Calu3 (cell line): ENCODE measurements around the gene OR10A4. TPM values are rescaled to one million over a fixed set of nuclear protein-coding genes. Genes with fewer than 3 reads are reported as not detected.

Experiments
- BruUV-seq: library from RNA; stranded (reverse); fragments of 400-500 nt; replicated peaks from 2 replicates; lab custom pipeline; 2021; lab: Mats Ljungman, UMichigan
- CTCF ChIA-PET: fragments of 300-600 bp; sonication (Branson Sonifier 250); formaldehyde crosslinking; loops from one replicate; lab custom pipeline; 2022; ENCODE audit warnings: antibody characterized with exemption; lab: Charles Lee
- DNase-seq: peaks from one replicate; pipeline ENCODE4 v3.0.0; 2022
- H3K27ac Mint-ChIP-seq: one replicate; pipeline ENCODE4 v1.8.0; 2022; ENCODE audit warnings: mixed read lengths; ENCODE audit not compliant: unreplicated experiment
- H3K27me3 Mint-ChIP-seq: one replicate; pipeline ENCODE4 v1.8.0; 2022; ENCODE audit warnings: mixed read lengths; ENCODE audit not compliant: unreplicated experiment
- H3K36me3 Mint-ChIP-seq: one replicate; pipeline ENCODE4 v1.8.0; 2022; ENCODE audit warnings: mild to moderate bottlenecking, moderate library complexity, mixed read lengths; ENCODE audit not compliant: insufficient read depth, unreplicated experiment
- H3K4me1 Mint-ChIP-seq: one replicate; pipeline ENCODE4 v1.8.0; 2022; ENCODE audit warnings: mild to moderate bottlenecking, low read depth, mixed read lengths; ENCODE audit not compliant: unreplicated experiment
- H3K4me3 Mint-ChIP-seq: one replicate; pipeline ENCODE4 v1.8.0; 2022; ENCODE audit warnings: mild to moderate bottlenecking, low read depth, moderate library complexity, mixed read lengths; ENCODE audit not compliant: unreplicated experiment
- H3K9me3 Mint-ChIP-seq: one replicate; pipeline ENCODE4 v1.8.0; 2022; ENCODE audit warnings: low read depth, mixed read lengths; ENCODE audit not compliant: unreplicated experiment
- CTCF ChIP-seq: fragments of 200-600 bp; IDR thresholded peaks from one replicate; pipeline ENCODE4 v1.8.0; 2022; ENCODE audit warnings: antibody characterized with exemption; ENCODE audit not compliant: unreplicated experiment
- intact Hi-C: fragments of 100-400 bp; cut with micrococcal nuclease; formaldehyde crosslinking; loops from one replicate; pipeline ENCODE4 v1.10.0; 2022; ENCODE audit not compliant: unreplicated experiment
- total RNA-seq: library from RNA; stranded (reverse); gene quantifications from 2 replicates; pipeline ENCODE4 v1.2.3, GENCODE V29; 2022

Gene OR10A4
- total RNA-seq, 1 experiment from 2014 or later: not detected

- Mint-ChIP-seq H3K36me3 (peaks cover 8% of the 10 kb centered on the region), H3K4me1 (no peaks in the 10 kb centered on the region), H3K9me3 (no peaks in the 10 kb centered on the region), H3K27ac (no peak overlapping the region), H3K27me3 (peaks cover 25% of the 10 kb centered on the region), H3K4me3 (no peak overlapping the region)
- intact Hi-C loops: no loop called here
- CTCF ChIA-PET: no interaction called here
- TF ChIP-seq CTCF: no peak
- DNase-seq: no peak
- BruUV-seq: no TSS peak
These were observed 48.7 kb downstream of the OR10A4 start for GRCh38 chr11:6925007-6925577.

- no TSS peak for BruUV-seq
- intact Hi-C loops: no loop called here
- CTCF ChIA-PET: interaction anchor here (0.5 kb wide), 1 partner anchor 65 kb away, joined by 3 read pairs; no protein-coding TSS in a partner anchor
- Mint-ChIP-seq H3K4me1 (no peaks in the 10 kb centered on the region), H3K27ac (no peak overlapping the region), H3K36me3 (peaks cover 8% of the 10 kb centered on the region), H3K9me3 (no peaks in the 10 kb centered on the region), H3K4me3 (peak overlapping the region; percentile 73), H3K27me3 (peaks cover 25% of the 10 kb centered on the region)
- DNase-seq: no peak
- no peak for TF ChIP-seq CTCF
These were observed 49.3 kb downstream of the OR10A4 start for GRCh38 chr11:6925636-6926207.

- Mint-ChIP-seq H3K27ac (no peak within 1 kb of the TSS), H3K27me3 (peaks cover 24% of the 10 kb centered on the region), H3K4me1 (no peaks in the 10 kb centered on the region), H3K36me3 (peaks cover 8% of the 10 kb centered on the region), H3K9me3 (no peaks in the 10 kb centered on the region), H3K4me3 (peak within 1 kb of the TSS; percentile 73)
- DNase-seq: peak; percentile 29
- TF ChIP-seq CTCF: no peak
- BruUV-seq: no TSS peak
- CTCF ChIA-PET: interaction anchor here (0.5 kb wide), 1 partner anchor 66 kb away, joined by 3 read pairs; no protein-coding TSS in a partner anchor
- intact Hi-C loops: no loop called here
These were observed 50.0 kb downstream of the OR10A4 start, which contains the start of gene ZNF215 for GRCh38 chr11:6926208-6927029. Gene ZNF215, plus strand, starts transcription at chr11:6926426. Its CDS starts 5,847 bp downstream, at chr11:6932273.

- Mint-ChIP-seq H3K9me3 (no peaks in the 10 kb centered on the region), H3K27ac (no peak overlapping the region), H3K4me1 (no peaks in the 10 kb centered on the region), H3K27me3 (peaks cover 18% of the 10 kb centered on the region), H3K4me3 (peak overlapping the region; percentile 73), H3K36me3 (peaks cover 8% of the 10 kb centered on the region)
- no peak for DNase-seq
- no peak for TF ChIP-seq CTCF
- intact Hi-C loops: no loop called here
- BruUV-seq: no TSS peak
- CTCF ChIA-PET: no interaction called here
These were observed 50.7 kb downstream of the OR10A4 start for GRCh38 chr11:6927030-6927617.
